GM21576 (cell line): ENCODE data around the gene ABCC12.
"Not testable (repeated sequence)": the region's sequence is repeated elsewhere in the genome, so short reads cannot be mapped to it uniquely, and the experiment has no call there.

ENCODE experiments used
- ATAC-seq: cut with Tn5 transposase; IDR thresholded peaks from one replicate; pipeline ENCODE4 v1.9.1; 2021; ENCODE audit warnings: mild to moderate bottlenecking, moderate library complexity; ENCODE audit not compliant: unreplicated experiment

The ABCC12 gene

GRCh38 chr16:48155926-48156789 lies at the start of gene ABCC12:
Gene ABCC12 (minus strand): TSS chr16:48155993. CDS start chr16:48146424, 9,569 bp downstream.
- no peak for ATAC-seq

DNA sequence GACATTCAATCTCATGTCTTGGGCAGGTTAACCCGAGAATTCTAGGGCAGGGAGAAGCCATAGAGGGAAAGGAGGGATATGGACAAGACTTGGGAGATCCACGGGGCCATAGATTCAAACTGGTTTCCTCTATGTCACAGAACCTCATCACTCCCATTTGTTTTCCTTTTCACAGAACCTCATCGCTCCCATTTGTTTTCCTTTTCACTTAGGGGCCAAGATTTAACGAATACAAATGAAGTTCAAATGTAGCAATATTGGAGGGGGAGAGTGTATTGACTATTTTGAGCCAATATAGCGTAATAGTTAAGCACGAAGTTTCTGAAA lies 49.0 kb upstream of the ABCC12 start:
- ATAC-seq: no peak

GRCh38 chr16:48203974-48204824 lies 48.4 kb upstream of the ABCC12 start:
- ATAC-seq: no peak

- ATAC-seq: no peak
These were observed 45.9 kb upstream of the ABCC12 start for GRCh38 chr16:48201515-48202201.

DNA sequence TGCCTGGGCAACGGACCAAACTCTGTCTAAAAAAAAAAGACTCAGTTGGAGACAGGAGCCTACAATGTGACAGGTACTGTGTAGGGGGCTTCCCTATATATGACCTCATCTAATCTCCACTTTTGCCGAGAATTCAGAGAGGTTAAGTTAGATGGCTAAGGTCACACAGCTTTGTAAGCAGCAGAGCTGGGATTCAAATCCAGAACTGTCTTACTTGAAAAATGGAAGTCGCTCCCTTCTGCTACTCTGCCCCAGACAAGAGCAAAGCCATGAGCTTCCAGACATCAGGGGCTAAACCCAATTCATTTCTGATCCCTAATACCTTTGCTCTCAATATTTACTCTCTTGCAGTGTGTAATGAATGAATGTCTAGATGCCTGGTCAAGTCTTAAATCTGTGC lies 41.5 kb upstream of the ABCC12 start:
- no peak for ATAC-seq

DNA sequence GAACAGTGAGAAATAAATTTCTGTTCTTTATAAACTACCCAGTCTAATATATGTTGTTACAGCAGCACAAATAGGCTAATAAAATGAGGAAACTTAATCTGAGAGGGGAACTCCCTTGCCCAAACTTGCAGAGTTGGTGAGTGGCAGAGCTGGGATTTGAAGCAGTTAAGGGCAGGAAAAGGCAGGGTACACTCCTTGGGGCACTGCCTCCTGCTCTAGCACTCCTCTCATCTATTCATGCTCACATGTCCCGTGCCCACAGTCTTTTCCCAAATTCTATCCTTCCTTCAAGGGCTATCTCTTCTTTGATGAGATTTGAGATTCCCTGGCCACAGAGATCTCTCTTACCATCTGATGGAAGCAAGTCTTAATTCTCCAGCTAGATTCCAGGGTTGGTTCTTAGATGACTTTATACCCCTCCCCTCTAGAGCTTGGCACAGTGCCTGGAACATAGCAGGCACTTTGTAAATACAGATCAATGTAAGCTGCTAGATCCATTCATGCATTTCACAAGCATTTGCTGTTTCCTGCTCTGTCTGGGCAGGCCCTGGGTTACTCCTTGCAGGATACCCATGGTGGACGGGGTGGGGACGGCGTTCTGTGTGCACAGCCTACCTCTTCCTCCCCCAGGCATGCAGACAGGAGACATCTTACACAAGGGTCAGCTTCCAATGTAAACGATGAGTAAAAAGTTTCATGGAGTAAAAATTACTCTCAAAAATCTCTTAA lies 39.2 kb upstream of the ABCC12 start:
- ATAC-seq: no peak

DNA sequence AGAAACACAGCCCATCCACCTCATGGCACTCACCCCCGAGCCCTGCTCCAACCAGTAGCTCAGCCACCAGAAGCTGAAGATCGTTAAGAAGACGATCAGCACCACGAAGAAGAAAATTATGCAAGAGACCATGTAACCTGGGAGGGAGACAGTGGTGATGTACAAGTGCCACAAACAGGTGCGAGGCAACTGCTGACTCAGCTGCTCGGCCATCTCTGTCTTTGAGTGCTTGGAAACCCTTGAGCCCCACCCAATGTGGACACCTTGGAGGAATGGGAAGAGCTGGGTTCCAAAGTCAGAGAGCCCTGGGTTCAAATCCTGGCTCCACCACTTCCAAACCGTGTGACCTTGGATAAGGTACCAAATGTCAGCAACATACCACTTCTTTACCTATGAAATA lies 38.1 kb upstream of the ABCC12 start:
- ATAC-seq: no peak

- peak; percentile 80 for ATAC-seq
These were observed 32.8 kb upstream of the ABCC12 start for GRCh38 chr16:48188449-48189102.

- no peak for ATAC-seq
These were observed 32.0 kb upstream of the ABCC12 start for GRCh38 chr16:48187779-48188178.

DNA sequence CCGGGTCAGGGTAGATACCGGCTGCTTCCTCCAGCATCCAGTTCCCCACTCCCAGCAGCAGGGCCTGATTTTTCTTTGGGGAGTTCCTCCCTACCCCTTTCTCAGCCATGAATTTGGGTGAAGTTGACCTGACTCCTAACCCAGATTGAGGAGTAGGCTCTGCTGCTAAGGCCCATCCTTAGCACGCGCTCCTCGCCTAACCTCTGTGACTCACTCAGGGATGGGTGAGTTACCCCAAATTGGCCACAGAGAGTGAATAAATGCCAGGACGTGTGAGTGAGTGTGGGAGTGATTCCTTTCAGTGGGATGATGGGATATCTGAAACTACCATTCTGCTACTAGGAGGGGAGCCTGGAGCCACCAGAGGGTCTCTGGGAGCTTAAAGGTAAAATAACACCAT lies 28.9 kb upstream of the ABCC12 start:
- ATAC-seq: no peak

GRCh38 chr16:48182979-48183537 lies 27.3 kb upstream of the ABCC12 start:
- no peak for ATAC-seq

DNA sequence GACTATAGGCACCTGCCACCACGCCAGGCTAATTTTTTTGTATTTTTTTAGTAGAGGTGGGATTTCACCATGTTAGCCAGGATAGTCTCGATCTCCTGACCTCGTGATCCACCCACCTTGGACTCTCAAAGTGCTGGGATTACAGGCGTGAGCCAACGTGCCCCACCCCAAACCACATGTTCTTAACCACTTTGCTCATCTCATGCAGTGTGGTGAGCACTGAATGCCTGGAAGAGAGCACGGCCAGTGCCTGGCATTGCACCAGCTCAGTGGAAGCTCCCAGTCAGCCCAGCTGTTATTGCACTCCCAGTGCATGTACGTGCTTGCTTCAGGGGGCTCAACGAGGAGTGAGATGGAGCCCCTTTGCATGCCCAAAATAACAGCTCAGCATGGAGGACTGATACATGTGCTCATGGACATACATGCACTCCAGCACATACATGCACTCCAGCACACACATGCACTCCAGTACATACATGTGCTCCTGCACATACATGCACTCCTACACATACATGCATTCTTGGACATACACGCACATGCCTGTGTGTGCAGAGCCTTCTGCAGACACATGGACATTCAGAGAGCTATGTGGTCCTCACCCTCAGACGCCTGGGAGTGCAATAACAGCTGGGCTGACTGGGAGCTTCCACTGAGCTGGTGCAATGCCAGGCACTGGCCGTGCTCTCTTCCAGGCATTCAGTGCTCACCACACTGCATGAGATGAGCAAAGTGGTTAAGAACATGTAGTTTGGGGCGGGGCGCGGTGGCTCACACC lies 26.1 kb upstream of the ABCC12 start:
- ATAC-seq: not testable (repeated sequence)

- no peak for ATAC-seq
These were observed 25.2 kb upstream of the ABCC12 start for GRCh38 chr16:48180868-48181480.

DNA sequence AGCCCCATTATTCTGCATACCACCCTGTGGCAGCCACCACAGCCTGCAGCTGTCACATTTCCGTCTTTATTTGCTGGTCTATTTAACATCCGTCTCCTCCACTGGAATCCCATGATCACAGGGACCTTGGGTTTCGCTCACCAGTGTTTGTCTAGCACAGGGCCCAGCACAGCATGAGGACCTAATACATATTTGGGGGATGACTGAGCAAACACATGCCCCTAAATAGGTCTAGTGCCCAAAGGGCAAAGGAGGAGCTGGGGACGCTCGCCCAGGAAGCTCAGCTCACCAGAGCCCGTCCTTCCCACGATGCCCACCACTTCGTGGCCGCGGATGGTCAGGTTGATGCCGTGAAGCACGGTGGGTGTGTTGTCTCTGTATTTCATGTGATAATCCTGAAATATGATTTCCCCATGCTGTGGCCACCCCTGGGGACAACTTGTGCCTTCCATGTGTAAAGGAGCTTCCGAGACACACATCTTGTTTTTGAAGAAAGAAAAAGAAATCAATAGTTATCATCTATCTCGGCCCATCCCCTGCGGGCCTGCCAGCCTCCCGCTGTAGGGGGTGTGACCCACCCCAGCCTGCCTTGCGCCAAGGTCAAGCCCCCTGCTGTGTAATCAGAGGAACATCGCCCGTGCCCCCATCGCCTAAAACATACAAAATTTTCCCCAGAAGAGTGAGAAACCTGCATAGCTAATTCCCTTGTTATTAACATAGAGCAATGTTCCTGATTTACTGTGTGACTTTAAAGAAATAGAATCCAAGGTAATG lies 21.0 kb upstream of the ABCC12 start:
- ATAC-seq: no peak

DNA sequence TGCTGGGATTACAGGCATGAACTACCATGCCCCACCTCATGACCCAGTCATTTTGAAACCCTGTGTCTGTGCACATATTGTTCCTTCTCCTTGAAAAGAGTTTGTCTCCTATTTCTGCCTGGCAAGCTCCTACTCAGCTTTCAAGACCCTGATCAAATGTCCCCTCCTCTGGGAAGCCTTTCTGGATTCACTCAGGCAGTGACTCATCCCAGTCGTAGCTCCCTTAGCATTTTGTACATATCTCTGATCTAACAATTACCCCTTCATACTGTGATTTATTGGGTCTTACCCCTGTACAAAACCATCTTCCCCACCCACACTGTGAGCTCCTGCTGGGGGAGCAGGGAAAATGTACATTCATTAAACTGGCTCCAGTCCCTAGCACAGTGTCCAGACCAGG lies 18.1 kb upstream of the ABCC12 start:
- no peak for ATAC-seq

DNA sequence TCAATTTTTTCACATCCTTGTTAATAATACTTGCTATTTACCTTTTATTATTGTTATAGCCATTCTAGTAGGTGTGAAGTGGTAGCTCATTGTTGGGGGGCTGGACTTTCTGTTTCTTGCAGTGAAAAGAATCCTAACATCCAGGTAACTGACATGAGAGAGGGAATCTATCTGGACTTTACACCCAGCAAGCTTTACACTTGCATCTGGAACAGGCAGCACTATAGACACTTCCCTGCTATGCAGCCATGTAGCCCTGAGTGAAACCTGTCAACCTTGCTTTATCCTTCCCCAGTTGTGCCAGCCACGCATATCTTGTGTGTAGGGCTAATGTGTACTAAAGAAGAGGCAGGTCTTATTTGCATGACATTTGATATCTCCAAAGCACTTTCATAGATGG lies 16.9 kb upstream of the ABCC12 start:
- ATAC-seq: no peak

- no peak for ATAC-seq
These were observed 14.1 kb upstream of the ABCC12 start for GRCh38 chr16:48169896-48170295.

DNA sequence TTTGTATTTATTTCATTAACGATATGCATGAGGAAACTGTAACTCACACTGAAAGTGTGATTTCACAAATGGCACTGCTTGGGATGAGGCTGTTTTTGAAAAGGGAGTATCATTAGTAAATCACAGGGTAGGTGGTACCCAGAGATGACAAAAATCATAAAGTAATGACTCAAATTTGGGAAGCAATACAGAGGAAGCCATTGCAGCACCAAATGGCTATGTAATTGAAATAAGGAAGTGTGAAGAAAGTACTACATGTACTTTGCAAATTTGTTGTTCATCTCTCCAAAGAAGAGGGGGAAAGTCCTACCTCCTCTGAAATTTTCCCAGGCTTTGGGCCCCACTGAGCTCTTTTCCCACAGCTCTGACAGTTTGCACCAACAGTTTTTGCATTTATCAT lies 12.3 kb upstream of the ABCC12 start:
- ATAC-seq: no peak
